GM19099 (cell line): Measurements from ENCODE around the gene MRPL42.

Source experiments
- POLR2A ChIP-seq: IDR thresholded peaks from 3 replicates; pipeline ENCODE4 v1.6.1; 2011; ENCODE audit warnings: low read depth; ENCODE audit not compliant: insufficient read length; ENCODE audit errors: extremely low read depth

Gene MRPL42

DNA sequence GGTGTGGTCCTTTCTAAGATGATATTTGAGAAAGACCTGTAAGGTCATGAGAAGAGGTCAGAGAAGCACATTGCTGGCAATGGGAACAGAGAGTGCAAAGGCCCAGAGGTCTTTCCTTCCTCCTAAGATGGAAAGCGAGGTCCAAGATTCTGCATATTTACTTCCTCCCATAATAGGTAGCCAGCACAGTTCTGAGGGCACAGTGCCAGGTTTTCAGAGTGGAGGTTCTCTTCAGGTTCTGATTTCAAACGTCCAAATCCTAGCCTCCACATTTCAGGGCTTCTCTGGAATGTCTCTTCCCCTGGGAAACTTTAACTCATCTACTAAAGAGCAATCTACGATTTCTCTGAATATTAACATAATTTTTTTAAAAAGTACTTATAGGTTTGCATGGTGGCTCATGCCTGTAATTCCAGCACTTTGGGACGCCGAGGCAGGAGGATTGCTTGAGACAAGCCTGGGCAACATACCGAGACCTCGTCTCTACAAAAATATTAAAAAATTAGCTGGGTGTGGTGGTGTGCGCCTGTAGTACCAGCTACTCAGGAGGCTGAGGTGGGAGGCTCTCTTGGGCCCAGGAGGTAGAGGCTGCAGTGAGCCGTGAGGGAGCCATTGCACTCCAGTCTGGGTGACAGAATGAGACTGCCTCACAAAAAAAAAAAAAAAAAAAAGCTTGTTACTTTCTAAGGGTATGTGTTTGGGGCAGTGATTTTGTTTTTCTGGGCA, 526 bp upstream of the MRPL42 start:
- no peak for TF ChIP-seq POLR2A

DNA sequence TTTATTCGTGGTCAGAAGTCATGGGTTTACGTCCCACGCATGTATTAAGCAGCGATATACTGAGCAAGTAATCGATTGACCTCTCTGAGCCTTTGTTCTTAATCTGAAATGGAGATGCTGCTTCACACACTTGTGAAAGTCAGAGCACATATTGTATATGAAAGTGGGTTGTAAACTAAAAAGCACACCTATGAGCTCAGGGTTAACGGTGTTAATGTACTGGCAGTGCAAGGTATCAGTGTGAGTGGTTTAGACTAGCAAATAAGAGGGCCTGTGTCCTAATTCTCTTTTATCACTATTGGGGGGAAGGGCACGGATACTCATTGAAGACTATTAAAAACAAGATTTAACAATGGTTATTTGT, 676 bp downstream of the MRPL42 start:
- TF ChIP-seq POLR2A = no peak

DNA sequence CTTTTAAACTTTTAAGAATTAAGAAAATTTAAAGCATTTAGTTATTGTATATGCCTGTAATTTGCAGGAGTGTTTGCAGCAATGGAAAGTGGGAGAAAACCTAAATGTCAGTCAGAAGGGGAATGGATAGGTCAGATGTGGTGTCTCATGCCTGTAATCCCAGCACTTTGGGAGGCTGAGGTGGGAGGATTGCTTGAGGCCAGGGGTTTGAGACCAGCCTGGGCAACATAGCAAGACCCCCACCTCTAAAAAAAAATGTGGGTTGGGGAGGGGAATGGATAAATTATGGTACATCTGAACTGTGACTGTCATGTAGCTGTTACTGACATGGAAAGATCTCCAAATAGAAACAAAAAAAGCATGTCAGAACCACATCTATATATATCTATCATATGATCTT, 2.1 kb downstream of the MRPL42 start:
- no peak for TF ChIP-seq POLR2A

DNA sequence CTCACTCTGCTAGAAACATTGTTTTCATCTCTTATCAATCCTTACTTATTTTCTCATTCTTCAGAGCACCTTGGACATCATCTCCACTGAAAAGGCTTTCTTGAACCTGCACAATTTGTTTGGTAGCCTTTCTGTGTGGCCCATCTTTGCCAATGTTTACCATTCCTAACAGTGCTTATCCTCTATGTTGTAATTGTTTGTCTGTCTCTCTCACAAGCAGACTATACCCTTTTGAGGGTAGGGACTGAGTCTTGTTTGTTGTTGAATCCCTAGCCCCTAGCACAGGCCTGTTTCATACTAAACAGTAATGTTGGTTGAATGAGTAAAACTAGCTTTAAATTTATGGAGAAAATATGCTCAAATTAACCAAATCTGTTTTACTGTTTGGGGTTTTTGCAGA, 9.2 kb downstream of the MRPL42 start:
- no peak for TF ChIP-seq POLR2A

DNA sequence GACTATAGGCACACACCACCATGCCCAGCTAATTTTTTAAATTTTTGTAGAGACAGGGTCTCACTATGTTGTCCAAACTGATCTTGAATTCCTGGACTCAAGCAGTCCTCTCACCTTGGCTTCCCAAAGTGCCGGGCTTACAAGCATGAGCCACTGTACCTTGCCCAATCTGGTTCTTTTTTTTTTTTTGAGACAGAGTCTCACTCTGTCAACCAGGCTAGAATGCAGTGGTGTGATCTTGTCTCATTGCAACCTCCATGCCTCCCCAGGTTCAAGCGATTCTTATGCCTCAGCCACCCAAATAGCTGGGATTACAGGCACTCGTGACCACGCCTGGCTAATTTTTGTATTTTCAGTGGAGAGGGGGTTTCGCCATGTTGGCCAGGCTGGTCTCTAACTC, 15.4 kb downstream of the MRPL42 start:
- no peak for TF ChIP-seq POLR2A

DNA sequence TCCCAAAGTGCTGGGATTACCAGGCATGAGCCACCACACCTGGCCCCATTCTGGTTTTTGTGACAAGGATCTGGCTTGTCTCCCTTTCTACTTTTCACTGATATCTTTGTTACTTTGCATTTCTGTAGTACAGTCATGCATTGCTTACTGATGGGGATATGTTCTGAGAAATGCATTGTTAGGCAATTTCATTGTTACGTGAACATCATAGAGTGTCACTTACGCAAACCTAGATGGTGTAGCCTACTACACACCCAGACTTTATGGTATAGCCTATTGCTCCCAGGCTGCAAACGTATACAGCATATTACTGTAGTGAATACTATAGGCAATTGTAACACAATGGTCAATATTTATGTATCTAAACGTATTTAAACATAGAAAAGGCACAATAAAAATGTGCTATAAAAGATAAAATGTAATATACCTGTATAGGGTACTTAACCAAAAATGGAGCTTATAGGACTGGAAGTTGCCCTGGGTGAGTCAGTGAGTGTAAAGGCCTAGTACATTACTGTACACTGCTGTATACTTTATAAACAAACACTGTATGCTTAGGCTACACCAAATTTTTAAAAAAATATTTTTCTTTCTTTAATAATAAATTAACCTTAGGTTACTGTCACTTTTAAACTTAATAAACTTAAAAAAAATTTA, 16.0 kb downstream of the MRPL42 start:
- no peak for TF ChIP-seq POLR2A

DNA sequence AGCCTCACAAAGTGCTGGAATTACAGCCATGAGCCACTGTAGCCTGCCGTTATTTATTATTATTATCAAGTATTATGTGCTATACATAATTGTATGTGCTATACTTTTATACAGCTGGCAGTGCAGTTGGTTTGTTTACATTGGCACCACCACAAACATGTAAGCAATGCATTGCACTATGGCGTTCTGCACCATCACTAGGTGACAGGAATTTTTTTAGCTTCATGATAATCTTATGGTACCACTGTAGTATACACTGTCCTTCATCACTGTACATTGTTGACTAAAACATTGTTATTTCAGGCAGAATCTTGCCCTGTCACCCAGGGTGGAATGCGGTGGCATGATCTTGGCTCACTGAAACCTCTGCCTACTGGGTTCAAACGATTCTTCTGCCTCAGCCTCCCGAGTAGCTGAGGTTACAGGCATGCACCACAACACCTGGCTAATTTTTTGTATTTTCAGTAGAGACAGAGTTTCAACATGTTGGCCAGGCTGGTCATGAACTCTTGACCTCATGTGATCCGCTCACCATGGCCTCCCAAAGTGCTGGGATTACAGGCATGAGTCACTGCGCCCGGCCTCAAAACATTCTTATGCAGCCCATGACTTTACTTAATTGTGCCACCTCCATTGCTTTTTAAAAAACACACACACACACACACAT, 17.1 kb downstream of the MRPL42 start:
- no peak for TF ChIP-seq POLR2A

DNA sequence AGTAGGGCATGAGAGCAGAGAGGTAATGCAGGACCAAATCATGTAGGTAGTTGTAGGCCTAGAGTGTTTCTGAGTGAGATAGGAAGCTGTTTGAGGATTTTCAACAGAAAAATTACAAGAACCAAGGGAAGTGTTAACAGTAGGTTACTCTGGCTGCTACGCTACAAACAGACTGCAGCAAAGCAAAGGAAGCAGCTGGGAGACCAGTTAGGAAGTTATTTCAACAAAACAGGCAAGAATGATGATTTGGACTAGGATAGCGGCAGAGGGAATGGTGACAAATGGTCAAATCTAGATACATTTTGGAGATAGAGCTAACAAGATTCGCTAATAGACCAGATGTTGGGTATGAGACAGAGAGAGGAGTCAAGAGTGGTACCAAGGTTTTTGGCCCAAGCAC, 26.8 kb downstream of the MRPL42 start:
- no peak for TF ChIP-seq POLR2A

DNA sequence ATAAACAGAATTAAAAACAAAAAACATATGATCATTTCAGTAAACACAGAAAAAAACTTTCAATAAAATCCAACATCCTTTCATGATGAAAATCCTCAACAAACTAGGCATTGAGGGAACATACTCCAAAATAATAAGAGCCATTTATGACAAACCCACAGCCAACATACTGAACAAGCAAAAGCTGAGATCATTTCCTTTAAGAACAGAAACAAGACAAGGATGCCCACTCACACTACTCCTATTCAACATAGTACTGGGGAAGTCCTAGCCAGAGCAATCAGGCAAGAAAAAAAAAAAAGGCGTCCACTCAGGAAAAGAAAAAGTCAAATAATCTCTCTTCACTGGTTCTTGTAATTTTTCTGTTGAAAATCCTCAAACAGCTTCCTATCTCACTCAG, 30.1 kb downstream of the MRPL42 start:
- no peak for TF ChIP-seq POLR2A

DNA sequence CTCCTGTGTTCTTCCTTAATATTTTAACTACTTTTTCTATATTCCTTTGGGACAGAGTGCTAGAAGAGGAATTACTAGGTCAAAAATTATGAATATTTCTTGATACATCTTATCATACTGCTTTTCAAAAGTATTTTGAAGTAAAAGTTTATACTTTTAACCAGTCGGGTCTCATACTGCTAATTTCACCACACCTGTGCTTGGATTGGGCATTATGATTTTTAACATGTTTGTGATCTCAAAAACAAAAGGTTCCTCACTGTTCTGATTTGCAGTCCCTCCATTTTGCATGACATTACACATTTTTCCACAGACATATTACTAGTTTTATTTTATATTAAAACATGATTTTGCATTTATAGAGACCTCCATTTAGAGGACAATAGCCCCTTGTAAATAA, 32.9 kb downstream of the MRPL42 start:
- TF ChIP-seq POLR2A = no peak

DNA sequence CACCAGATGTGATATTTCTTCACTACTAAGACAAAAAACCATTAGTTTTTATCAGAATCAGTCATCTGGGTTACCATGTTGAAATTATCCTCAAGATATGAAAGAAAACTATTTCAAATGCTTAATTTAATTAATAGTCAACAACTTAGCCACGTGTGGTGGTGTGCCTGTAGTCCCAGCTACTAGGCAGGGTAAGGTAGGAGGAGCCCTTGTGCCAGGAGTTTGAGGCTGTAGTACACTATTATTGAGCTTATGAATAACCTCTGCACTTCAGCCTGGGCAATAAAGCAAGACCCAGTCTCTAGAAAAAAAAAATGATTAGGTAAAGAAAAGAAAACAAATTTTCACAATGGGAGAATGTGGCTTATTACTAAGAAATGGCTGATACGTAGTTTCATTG, 33.4 kb downstream of the MRPL42 start:
- no peak for TF ChIP-seq POLR2A

DNA sequence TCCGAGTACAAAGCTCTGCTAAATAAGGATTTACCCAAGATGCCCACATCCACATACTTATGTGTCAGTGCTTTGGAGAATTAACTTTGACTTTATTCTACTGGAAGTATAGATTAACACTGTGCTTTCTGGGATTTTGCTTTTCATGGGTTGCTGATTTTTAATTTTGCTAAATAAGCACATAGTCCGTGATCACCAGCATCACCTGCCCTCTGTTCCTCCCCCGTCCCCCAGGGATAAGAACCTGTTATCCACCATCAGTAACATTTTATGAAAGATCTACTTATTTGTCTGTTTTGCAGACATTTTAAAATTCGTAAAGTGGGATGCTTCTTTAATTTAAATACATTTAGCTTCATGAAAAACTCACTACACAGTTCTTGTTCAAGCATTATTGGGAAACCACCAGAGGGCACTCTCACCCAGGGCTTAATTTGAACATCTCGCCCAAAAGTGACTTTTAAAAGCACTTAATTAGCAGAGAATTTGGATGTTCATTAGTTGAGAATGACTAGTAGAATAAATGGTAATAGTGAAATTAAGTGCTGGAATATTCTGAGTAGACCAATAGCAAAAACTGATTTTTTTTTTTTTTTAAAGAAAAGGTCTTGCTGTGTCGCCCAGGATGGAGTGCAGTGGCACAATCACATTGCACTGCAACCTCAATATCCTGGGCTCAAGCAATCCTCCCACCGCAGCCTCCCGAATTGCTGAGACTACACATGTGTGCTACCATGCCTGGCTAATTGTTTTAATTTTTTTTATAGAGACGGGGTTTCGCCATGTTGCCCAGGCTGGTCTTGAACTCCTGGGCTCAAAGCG, 35.7 kb downstream of the MRPL42 start:
- TF ChIP-seq POLR2A = no peak

DNA sequence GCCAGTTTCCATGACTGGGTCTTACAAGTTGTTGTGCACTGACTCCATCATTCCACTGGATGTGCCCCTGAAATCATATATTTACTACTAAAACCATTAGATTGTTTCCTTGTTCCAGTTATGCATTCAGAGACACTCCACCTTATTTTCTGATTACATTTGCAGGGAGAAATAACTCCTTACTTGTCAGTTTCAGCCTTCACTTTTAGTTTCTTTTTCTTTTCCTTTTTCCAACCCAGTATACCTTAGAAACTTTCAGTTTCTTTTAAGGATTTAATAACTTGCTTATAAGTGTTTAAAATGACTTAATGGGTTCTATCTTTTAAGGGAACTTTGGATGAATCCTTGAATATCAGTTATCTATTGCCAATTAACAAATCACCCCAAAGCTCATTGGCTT, 39.9 kb downstream of the MRPL42 start:
- no peak for TF ChIP-seq POLR2A

DNA sequence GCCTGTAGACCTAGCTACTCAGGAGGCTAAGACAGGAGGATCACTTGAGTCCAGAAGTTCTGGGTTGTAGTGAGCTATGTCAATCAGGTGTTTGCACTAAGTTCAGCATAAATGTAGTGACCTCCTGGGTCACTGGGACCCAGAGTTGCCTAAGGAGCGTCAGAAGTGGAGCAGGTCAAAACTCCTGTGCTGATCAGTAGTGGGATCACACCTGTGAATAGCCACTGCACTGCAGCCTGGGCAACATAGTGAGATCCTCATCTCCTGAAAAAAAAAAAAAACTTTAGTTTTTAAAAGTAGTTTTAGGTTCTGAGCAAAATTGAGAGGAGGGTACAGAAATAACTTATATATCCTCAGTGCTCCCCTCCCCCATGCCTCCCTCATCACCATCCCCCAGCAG, 42.2 kb downstream of the MRPL42 start:
- no peak for TF ChIP-seq POLR2A

DNA sequence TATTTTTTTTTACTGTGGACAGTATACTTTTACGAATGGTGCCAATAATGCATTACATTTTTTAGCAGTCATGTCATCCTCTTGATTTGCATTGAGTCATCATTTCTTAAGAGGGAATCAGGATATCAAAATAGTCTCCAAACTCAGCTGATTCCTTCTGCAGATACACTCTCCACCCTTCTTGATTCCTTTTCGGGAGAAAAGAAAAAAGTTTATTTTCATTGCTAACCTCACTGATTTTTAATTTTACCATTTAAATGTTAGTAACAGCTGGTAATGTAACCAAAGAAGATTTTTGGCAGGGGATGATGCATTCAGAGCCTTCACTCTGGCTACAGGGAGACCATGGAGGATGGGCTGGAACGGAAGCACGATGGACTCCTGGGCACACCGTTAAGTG, 47.5 kb downstream of the MRPL42 start:
- TF ChIP-seq POLR2A = no peak
